ENCODE measurements around the gene WDPCP. TPM values are rescaled to one million over a fixed set of nuclear protein-coding genes. Genes with fewer than 3 reads are reported as not detected.
"Not testable (repeated sequence)": the region's sequence is repeated elsewhere in the genome, so short reads cannot be mapped to it uniquely, and the experiment has no call there.

Gene WDPCP
- total RNA-seq, 4 donors from 2014 or later, result 7.2 to 47.3 (median 13.0) TPM

- Histone ChIP-seq H3K4me3 (no peak overlapping the region), H3K4me1 (no peaks in the 10 kb centered on the region), H3K27ac (no peak overlapping the region), H3K9me3 (peaks cover 0 to 8% (median 0%) of the 10 kb centered on the region in 3 donors), H3K27me3 (no peaks in the 10 kb centered on the region), H3K36me3 (no peaks in the 10 kb centered on the region)
- DNase-seq (no peak), ATAC-seq (no peak)
- no peak for TF ChIP-seq POLR2A (IDR thresholded peaks at IDR 0.05)
- TF ChIP-seq, protein P1, sequence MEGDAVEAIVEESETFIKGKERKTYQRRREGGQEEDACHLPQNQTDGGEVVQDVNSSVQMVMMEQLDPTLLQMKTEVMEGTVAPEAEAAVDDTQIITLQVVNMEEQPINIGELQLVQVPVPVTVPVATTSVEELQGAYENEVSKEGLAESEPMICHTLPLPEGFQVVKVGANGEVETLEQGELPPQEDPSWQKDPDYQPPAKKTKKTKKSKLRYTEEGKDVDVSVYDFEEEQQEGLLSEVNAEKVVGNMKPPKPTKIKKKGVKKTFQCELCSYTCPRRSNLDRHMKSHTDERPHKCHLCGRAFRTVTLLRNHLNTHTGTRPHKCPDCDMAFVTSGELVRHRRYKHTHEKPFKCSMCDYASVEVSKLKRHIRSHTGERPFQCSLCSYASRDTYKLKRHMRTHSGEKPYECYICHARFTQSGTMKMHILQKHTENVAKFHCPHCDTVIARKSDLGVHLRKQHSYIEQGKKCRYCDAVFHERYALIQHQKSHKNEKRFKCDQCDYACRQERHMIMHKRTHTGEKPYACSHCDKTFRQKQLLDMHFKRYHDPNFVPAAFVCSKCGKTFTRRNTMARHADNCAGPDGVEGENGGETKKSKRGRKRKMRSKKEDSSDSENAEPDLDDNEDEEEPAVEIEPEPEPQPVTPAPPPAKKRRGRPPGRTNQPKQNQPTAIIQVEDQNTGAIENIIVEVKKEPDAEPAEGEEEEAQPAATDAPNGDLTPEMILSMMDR (IDR thresholded peaks at IDR 0.05 in 4 of 5, conservative IDR thresholded peaks at IDR 0.05 in 1 of 5), result no peak
- intact Hi-C loops (cut with DNase I; ENCODE audit: low total_unique reads) (no loop called here), in situ Hi-C loops (cut with MboI; ENCODE audit: low sequenced_read_pairs in 4 of 4) (no loop called here)
These were observed 39.6 kb upstream of the WDPCP start for GRCh38 chr2:63627866-63628265.

GRCh38 chr2:63623763-63624162 lies 35.5 kb upstream of the WDPCP start:
- DNase-seq; H3K4me1 ChIP-seq; H3K9me3 ChIP-seq; ATAC-seq; H3K4me3 ChIP-seq; intact Hi-C loops (cut with DNase I; ENCODE audit: low total_unique reads); H3K36me3 ChIP-seq; H3K27me3 ChIP-seq; in situ Hi-C loops (cut with MboI; ENCODE audit: low sequenced_read_pairs in 4 of 4); H3K27ac ChIP-seq: not testable (repeated sequence)

DNA sequence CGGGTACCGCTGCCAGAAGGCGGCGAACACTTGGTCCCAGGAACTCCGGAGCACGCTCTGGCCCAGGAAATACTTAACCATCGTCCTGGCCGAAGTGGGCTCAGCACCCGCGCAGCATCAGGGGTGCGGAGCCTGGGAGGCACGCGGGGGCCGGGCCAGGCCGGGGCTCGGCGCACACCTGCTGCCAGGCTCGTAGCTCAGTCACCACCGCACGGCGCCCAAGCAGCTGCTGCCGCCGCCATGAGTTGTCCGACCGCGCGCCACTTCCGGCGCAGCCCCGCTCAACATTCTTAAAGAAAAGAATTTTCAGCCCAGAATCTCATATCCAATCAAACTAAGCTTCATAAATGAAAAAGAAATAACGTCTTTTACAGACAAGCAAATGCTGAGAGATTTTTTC lies 34.5 kb upstream of the WDPCP start:
- in situ Hi-C loops (cut with MboI; ENCODE audit: low sequenced_read_pairs in 4 of 4), result no loop called here

GRCh38 chr2:63619328-63619727 lies 31.1 kb upstream of the WDPCP start:
- DNase-seq (no peak), ATAC-seq (no peak)
- no peaks in the 10 kb centered on the region for H3K36me3 ChIP-seq
- no peak overlapping the region for H3K4me3 ChIP-seq
- no peaks in the 10 kb centered on the region for H3K9me3 ChIP-seq
- H3K27me3 ChIP-seq, result no peaks in the 10 kb centered on the region
- in situ Hi-C loops (cut with MboI; ENCODE audit: low sequenced_read_pairs in 4 of 4), result no loop called here
- no peak overlapping the region for H3K27ac ChIP-seq
- intact Hi-C loops (cut with DNase I; ENCODE audit: low total_unique reads), result no loop called here
- no peak for TF ChIP-seq POLR2A (IDR thresholded peaks at IDR 0.05)
- TF ChIP-seq, protein P1 (IDR thresholded peaks at IDR 0.05 in 4 of 5, conservative IDR thresholded peaks at IDR 0.05 in 1 of 5), result no peak
- peaks cover 0 to 4% of the 10 kb centered on the region in 2 donors for H3K4me1 ChIP-seq

More for the DNA sequence above, 34.5 kb upstream of the WDPCP start:
- no peaks in the 10 kb centered on the region for H3K36me3 ChIP-seq
- ATAC-seq (no peak), DNase-seq (no peak)
- H3K27me3 ChIP-seq, result no peaks in the 10 kb centered on the region
- intact Hi-C loops (cut with DNase I; ENCODE audit: low total_unique reads), result no loop called here
- no peak overlapping the region for H3K27ac ChIP-seq
- H3K4me3 ChIP-seq, result no peak overlapping the region
- no peaks in the 10 kb centered on the region for H3K9me3 ChIP-seq
- no peaks in the 10 kb centered on the region for H3K4me1 ChIP-seq
- no peak for TF ChIP-seq POLR2A (IDR thresholded peaks at IDR 0.05)
- TF ChIP-seq, protein P1 (IDR thresholded peaks at IDR 0.05 in 4 of 5, conservative IDR thresholded peaks at IDR 0.05 in 1 of 5), result no peak

GRCh38 chr2:63617366-63617765 lies 29.1 kb upstream of the WDPCP start:
- ATAC-seq (no peak), DNase-seq (no peak)
- H3K27ac ChIP-seq, result no peak overlapping the region
- no peaks in the 10 kb centered on the region for H3K27me3 ChIP-seq
- no peak overlapping the region for H3K4me3 ChIP-seq
- in situ Hi-C loops (cut with MboI; ENCODE audit: low sequenced_read_pairs in 4 of 4) (no loop called here), intact Hi-C loops (cut with DNase I; ENCODE audit: low total_unique reads) (no loop called here)
- TF ChIP-seq, protein P1 (IDR thresholded peaks at IDR 0.05 in 4 of 5, conservative IDR thresholded peaks at IDR 0.05 in 1 of 5), result no peak
- TF ChIP-seq POLR2A (IDR thresholded peaks at IDR 0.05), result no peak
- H3K36me3 ChIP-seq, result no peaks in the 10 kb centered on the region
- H3K4me1 ChIP-seq, result peaks cover 0 to 5% of the 10 kb centered on the region in 2 donors
- no peaks in the 10 kb centered on the region for H3K9me3 ChIP-seq

Data from gastrocnemius medialis (tissue), 4 donors.